HCT116 (cell line): ENCODE results near the gene CLDN5. TPM values are rescaled to one million over a fixed set of nuclear protein-coding genes. Genes with fewer than 3 reads are reported as not detected.

ENCODE experiments used
- ATAC-seq: fragments of 200-7000 bp; cut with Tn5 transposase; 2 replicates; pipeline ENCODE4 v1.9.1; 2020; ENCODE audit warnings: mild to moderate bottlenecking, moderate library complexity
- BruUV-seq: library from RNA; stranded (reverse); fragments of 400-500 nt; replicated peaks from 2 replicates; lab custom pipeline; 2021; lab: Mats Ljungman, UMichigan
- CTCF ChIA-PET: fragments of 300-600 bp; sonication (Branson Sonifier 250); formaldehyde crosslinking; loops from one replicate; lab custom pipeline; 2021; ENCODE audit warnings: antibody characterized with exemption; lab: Charles Lee
- POLR2A ChIA-PET: fragments of 300-600, 350-600 bp; sonication (Branson Sonifier 250); formaldehyde crosslinking; loops from one replicate; lab custom pipeline; 2021; ENCODE audit warnings: antibody characterized with exemption; lab: Charles Lee
- RAD21 ChIA-PET, 2 experiments: fragments of 300-600 bp; sonication (Branson Sonifier 250); formaldehyde crosslinking; loops; one replicate each; lab custom pipeline; 2023; ENCODE audit warnings: low total read pairs in 2 of 2; ENCODE audit not compliant: uncharacterized antibody in 2 of 2, unreplicated experiment in 2 of 2, low non-redundant PET in 1 of 2; lab: Charles Lee
- DNase-seq: peaks from one replicate; pipeline ENCODE4 v3.0.0-alpha.2; 2010; ENCODE audit warnings: low read depth, low spot score
- H2AFZ ChIP-seq: fragments of 200-600 bp; shearing (Covaris generic), sonication (generic); 2 replicates; pipeline ENCODE4 v1.6.1; 2017; ENCODE audit warnings: low read depth, mixed run types, mixed read lengths, antibody characterized with exemption, low read length; ENCODE audit not compliant: poor library complexity, severe bottlenecking
- H3K27ac ChIP-seq: 2 replicates; pipeline ENCODE4 v1.5.1; 2012; ENCODE audit warnings: low read depth, low read length
- H3K27me3 ChIP-seq: fragments of 200-600 bp; sonication (generic); 2 replicates; pipeline ENCODE4 v1.6.1; 2016; ENCODE audit warnings: mixed run types, low read length, mixed read lengths; ENCODE audit not compliant: insufficient read depth
- H3K36me3 ChIP-seq, 2 experiments: fragments of 200-500 bp in 1 of 2; fragments of 200-600 bp in 1 of 2; sonication (Bioruptor generic) in 1 of 2; sonication (generic) in 1 of 2; 2 replicates each; pipeline versions ENCODE4 v1.5.1 to v1.6.1; 2014 to 2016; ENCODE audit warnings: low read length in 2 of 2, inconsistent platforms in 1 of 2, mixed read lengths in 1 of 2, mixed run types in 1 of 2; ENCODE audit not compliant: insufficient read depth in 2 of 2, control insufficient read depth in 1 of 2
- H3K4me1 ChIP-seq, 2 experiments: fragments of 200-600 bp in 1 of 2; sonication (generic) in 1 of 2; 2 replicates each; pipeline versions ENCODE4 v1.5.1 to v1.6.1; 2012 to 2017; ENCODE audit warnings: low read length in 2 of 2, inconsistent platforms in 1 of 2, mild to moderate bottlenecking in 1 of 2, mixed read lengths in 1 of 2, mixed run types in 1 of 2, moderate library complexity in 1 of 2; ENCODE audit not compliant: insufficient read depth in 2 of 2, control insufficient read depth in 1 of 2
- H3K4me2 ChIP-seq: fragments of 200-600 bp; sonication (generic); 2 replicates; pipeline ENCODE4 v1.6.1; 2017; ENCODE audit warnings: mixed run types, low read length, mixed read lengths
- H3K4me3 ChIP-seq, 2 experiments: fragments of 200-600 bp in 1 of 2; sonication (generic) in 1 of 2; replicated peaks in 1 of 2; 2 replicates each; pipeline ENCODE4 v1.5.1; 2011 to 2016; ENCODE audit warnings: low read length in 2 of 2, control low read depth in 1 of 2, low read depth in 1 of 2, mild to moderate bottlenecking in 1 of 2, mixed read lengths in 1 of 2, mixed run types in 1 of 2
- H3K79me2 ChIP-seq: fragments of 200-600 bp; sonication (generic); 2 replicates; pipeline ENCODE4 v1.6.1; 2017; ENCODE audit warnings: mild to moderate bottlenecking, mixed run types, low read length, moderate library complexity, mixed read lengths; ENCODE audit not compliant: insufficient read depth
- H3K9ac ChIP-seq: fragments of 200-600 bp; sonication (generic); 2 replicates; pipeline ENCODE4 v1.6.1; 2016; ENCODE audit warnings: low read length, mixed read lengths
- H3K9me2 ChIP-seq: fragments of 200-600 bp; sonication (generic), shearing (Covaris generic); 2 replicates; pipeline ENCODE4 v1.6.1; 2017; ENCODE audit warnings: mixed run types, mild to moderate bottlenecking, moderate library complexity; ENCODE audit not compliant: insufficient read depth
- H3K9me3 ChIP-seq, 2 experiments: fragments of 200-500 bp in 1 of 2; fragments of 200-600 bp in 1 of 2; sonication (Bioruptor generic) in 1 of 2; sonication (generic) in 1 of 2; 2 replicates each; pipeline ENCODE4 v1.6.1; 2014 to 2017; ENCODE audit warnings: low read length in 2 of 2, mixed read lengths in 2 of 2, inconsistent platforms in 1 of 2, low read depth in 1 of 2, mild to moderate bottlenecking in 1 of 2, mixed run types in 1 of 2, moderate library complexity in 1 of 2; ENCODE audit not compliant: control insufficient read depth in 1 of 2, insufficient read depth in 1 of 2
- H4K20me1 ChIP-seq: fragments of 200-600 bp; sonication (generic), shearing (Covaris generic); 2 replicates; pipeline ENCODE4 v1.6.1; 2017; ENCODE audit warnings: mixed run types, mild to moderate bottlenecking, moderate library complexity; ENCODE audit not compliant: insufficient read depth
- EGR1 ChIP-seq: IDR thresholded peaks from 2 replicates; pipeline ENCODE4 v1.6.1; 2012; ENCODE audit warnings: low read depth
- ELF1 ChIP-seq: IDR thresholded peaks from 2 replicates; pipeline ENCODE4 v1.6.1; 2012; ENCODE audit warnings: low read depth, borderline replicate concordance
- FOSL1 ChIP-seq: IDR thresholded peaks from 2 replicates; pipeline ENCODE4 v1.6.1; 2012; ENCODE audit warnings: low read depth
- MAX ChIP-seq: IDR thresholded peaks from 2 replicates; pipeline ENCODE4 v1.6.1; 2012
- SP1 ChIP-seq: IDR thresholded peaks from 2 replicates; pipeline ENCODE4 v1.6.1; 2012; ENCODE audit warnings: low read depth
- TCF7L2 ChIP-seq: IDR thresholded peaks from 2 replicates; pipeline ENCODE4 v1.7.0; 2011; ENCODE audit warnings: borderline replicate concordance, inconsistent platforms; ENCODE audit not compliant: insufficient read depth, insufficient read length; ENCODE audit errors: extremely low read depth
- ZBTB33 ChIP-seq: IDR thresholded peaks from 2 replicates; pipeline ENCODE4 v1.6.1; 2011; ENCODE audit warnings: mild to moderate bottlenecking, low read length, moderate library complexity; ENCODE audit not compliant: insufficient replicate concordance; ENCODE audit errors: extremely low read depth
- ZFX ChIP-seq: fragments of 450-650 bp; IDR thresholded peaks from 2 replicates; pipeline ENCODE4 v1.6.1; 2017
- intact Hi-C: fragments of 100-400 bp; cut with micrococcal nuclease; formaldehyde crosslinking; loops from 2 replicates; pipeline ENCODE4 v1.10.0; 2022
- total RNA-seq: library from RNA; stranded (reverse); gene quantifications from one replicate; pipeline ENCODE4 v1.2.1, GENCODE V29; 2021; ENCODE audit not compliant: unreplicated experiment
- TF ChIP-seq, protein P1 (sequence below), 3 experiments: fragments of 200-600 bp in 1 of 3; sonication (generic) in 1 of 3; IDR thresholded peaks in 2 of 3; conservative IDR thresholded peaks in 1 of 3; 2 replicates each; pipeline ENCODE4 v1.5.1; 2012 to 2017; ENCODE audit warnings: low read depth in 2 of 3, low read length in 2 of 3, antibody characterized with exemption in 1 of 3, borderline replicate concordance in 1 of 3, control low read depth in 1 of 3, mild to moderate bottlenecking in 1 of 3, mixed read lengths in 1 of 3, mixed run types in 1 of 3, moderate library complexity in 1 of 3; ENCODE audit not compliant: insufficient read depth in 1 of 3

The CLDN5 gene
- total RNA-seq, 1 experiment from 2014 or later: 0.32 TPM

DNA sequence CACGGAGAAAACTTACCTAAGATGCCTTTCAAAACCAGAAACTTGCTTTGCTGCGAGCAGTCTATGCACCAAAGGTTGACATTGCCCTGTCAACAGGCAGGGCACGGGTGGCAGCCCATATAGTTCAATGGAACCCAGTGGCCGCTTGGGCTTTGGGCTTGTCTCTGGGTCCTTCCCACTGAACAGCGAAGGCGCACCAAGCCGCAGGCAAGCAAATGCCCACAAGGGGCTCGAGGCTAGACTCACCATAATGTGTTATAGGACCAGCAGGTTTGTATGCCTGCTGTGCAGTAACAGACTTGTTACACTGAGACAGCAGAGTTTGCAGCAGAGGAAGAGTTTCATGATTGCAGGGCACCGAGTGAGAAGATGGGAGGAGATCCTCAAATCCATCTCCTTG is 20.3 kb downstream of the CLDN5 start:
- H2AFZ ChIP-seq: no peak overlapping the region
- no peaks in the 10 kb centered on the region for H3K4me1 ChIP-seq
- CTCF ChIA-PET: no interaction called here
- no peaks in the 10 kb centered on the region for H4K20me1 ChIP-seq
- no peak overlapping the region for H3K9ac ChIP-seq
- no peaks in the 10 kb centered on the region for H3K79me2 ChIP-seq
- no peak for TF ChIP-seq TCF7L2
- TF ChIP-seq ZFX: no peak
- TF ChIP-seq, protein P1, sequence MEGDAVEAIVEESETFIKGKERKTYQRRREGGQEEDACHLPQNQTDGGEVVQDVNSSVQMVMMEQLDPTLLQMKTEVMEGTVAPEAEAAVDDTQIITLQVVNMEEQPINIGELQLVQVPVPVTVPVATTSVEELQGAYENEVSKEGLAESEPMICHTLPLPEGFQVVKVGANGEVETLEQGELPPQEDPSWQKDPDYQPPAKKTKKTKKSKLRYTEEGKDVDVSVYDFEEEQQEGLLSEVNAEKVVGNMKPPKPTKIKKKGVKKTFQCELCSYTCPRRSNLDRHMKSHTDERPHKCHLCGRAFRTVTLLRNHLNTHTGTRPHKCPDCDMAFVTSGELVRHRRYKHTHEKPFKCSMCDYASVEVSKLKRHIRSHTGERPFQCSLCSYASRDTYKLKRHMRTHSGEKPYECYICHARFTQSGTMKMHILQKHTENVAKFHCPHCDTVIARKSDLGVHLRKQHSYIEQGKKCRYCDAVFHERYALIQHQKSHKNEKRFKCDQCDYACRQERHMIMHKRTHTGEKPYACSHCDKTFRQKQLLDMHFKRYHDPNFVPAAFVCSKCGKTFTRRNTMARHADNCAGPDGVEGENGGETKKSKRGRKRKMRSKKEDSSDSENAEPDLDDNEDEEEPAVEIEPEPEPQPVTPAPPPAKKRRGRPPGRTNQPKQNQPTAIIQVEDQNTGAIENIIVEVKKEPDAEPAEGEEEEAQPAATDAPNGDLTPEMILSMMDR (IDR thresholded peaks at IDR 0.05 in 2 of 3, conservative IDR thresholded peaks at IDR 0.05 in 1 of 3; ENCODE audit: borderline replicate concordance in 1 of 3, insufficient read depth in 1 of 3, low read depth in 2 of 3, low read length in 2 of 3): 0 out of 6 replicates have a peak, but pooled peaks of 1 of the 3 experiments have one; percentile 14
- no peak for TF ChIP-seq ELF1
- no peak for TF ChIP-seq MAX
- no peak for TF ChIP-seq ZBTB33
- no peak for TF ChIP-seq SP1
- TF ChIP-seq EGR1: no peak
- no peak for TF ChIP-seq FOSL1
- no peak overlapping the region for H3K4me3 ChIP-seq
- RAD21 ChIA-PET: no interaction called here
- POLR2A ChIA-PET: no interaction called here
- H3K9me3 ChIP-seq: no peaks in the 10 kb centered on the region
- peaks cover 0 to 15% of the 10 kb centered on the region in 2 experiments; a peak in 1 of 4 replicates for H3K36me3 ChIP-seq
- no peak overlapping the region for H3K27ac ChIP-seq
- H3K4me2 ChIP-seq: no peak overlapping the region
- no peaks in the 10 kb centered on the region for H3K9me2 ChIP-seq
- BruUV-seq: no TSS peak
- ATAC-seq (peak; percentile 64), DNase-seq (no peak)
- intact Hi-C loops: no loop called here
- no peaks in the 10 kb centered on the region for H3K27me3 ChIP-seq
